Activated CD4-positive, alpha-beta T cell treated with anti-CD3 and anti-CD28 coated beads, Interleukin-2, amount 10 ng/mL, durations not matched to agents 7 days and 5 days (primary cell): ENCODE data around the gene GSTT2. TPM values are rescaled to one million over a fixed set of nuclear protein-coding genes. Genes with fewer than 3 reads are reported as not detected.
A peak's percentile ranks its signal among the peaks of the same experiment; 100 is the strongest.
"Not testable (repeated sequence)": the region's sequence is repeated elsewhere in the genome, so short reads cannot be mapped to it uniquely, and the experiment has no call there.

Source experiments
- CTCF ChIA-PET: fragments of 350-600 bp; sonication (Branson Sonifier 250); formaldehyde crosslinking; loops from one replicate; lab custom pipeline; 2021; ENCODE audit warnings: antibody characterized with exemption; lab: Charles Lee
- POLR2A ChIA-PET: fragments of 350-600 bp; sonication (Branson Sonifier 250); formaldehyde crosslinking; loops from one replicate; lab custom pipeline; 2021; ENCODE audit warnings: antibody characterized with exemption; lab: Charles Lee
- DNase-seq: peaks from one replicate; pipeline ENCODE4 v3.0.0-alpha.2; 2020
- H3K27ac Mint-ChIP-seq: one replicate; pipeline ENCODE4 v1.8.0; 2021; ENCODE audit warnings: mild to moderate bottlenecking, moderate library complexity, mixed read lengths
- H3K27me3 Mint-ChIP-seq: one replicate; pipeline ENCODE4 v1.8.0; 2021; ENCODE audit warnings: mixed read lengths
- H3K36me3 Mint-ChIP-seq: one replicate; pipeline ENCODE4 v1.8.0; 2021; ENCODE audit warnings: low read depth, mixed read lengths
- H3K4me1 Mint-ChIP-seq: one replicate; pipeline ENCODE4 v1.8.0; 2021; ENCODE audit warnings: mixed read lengths
- H3K4me3 Mint-ChIP-seq: one replicate; pipeline ENCODE4 v1.8.0; 2021; ENCODE audit warnings: mild to moderate bottlenecking, moderate library complexity, mixed read lengths
- H3K9me3 Mint-ChIP-seq: one replicate; pipeline ENCODE4 v1.8.0; 2021; ENCODE audit warnings: mixed read lengths
- total RNA-seq, 2 experiments: library from RNA; stranded (reverse); gene quantifications; one replicate each; pipeline ENCODE4 v1.2.3, GENCODE V29; 2021

The GSTT2 gene
- total RNA-seq, 2 experiments from 2014 or later = not detected

- H3K27ac Mint-ChIP-seq, H3K9me3 Mint-ChIP-seq, H3K4me3 Mint-ChIP-seq, H3K27me3 Mint-ChIP-seq, CTCF ChIA-PET, DNase-seq, H3K4me1 Mint-ChIP-seq, H3K36me3 Mint-ChIP-seq, POLR2A ChIA-PET: not testable (repeated sequence)
Measured at GRCh38 chr22:23961084-23961771, 18.7 kb upstream of the GSTT2 start, which contains the start of gene GSTT2B. TSS of gene GSTT2B (minus strand) at chr22:23961195. CDS start at chr22:23961131, 64 bp downstream.

DNA sequence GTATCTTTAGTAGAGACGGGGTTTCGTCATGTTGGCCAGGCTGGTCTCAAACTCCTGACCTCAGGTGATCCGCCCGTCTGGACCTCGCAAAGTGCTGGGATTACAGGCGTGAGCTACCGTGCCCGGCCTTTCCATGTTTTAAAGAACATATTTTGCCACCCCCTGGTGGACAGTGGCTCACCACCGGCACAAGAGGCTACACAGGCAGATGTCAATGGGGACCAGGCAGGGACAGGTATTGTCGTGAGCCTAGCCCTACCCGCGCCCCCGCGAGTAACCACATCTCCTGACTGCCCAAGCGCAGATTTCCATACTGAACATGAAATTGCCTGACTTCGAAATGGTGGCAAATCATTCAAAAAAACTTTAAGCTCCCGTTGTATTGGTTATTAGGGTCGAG, 13.8 kb upstream of the GSTT2 start:
- H3K27ac Mint-ChIP-seq, H3K4me3 Mint-ChIP-seq, H3K9me3 Mint-ChIP-seq, DNase-seq, CTCF ChIA-PET, POLR2A ChIA-PET, H3K27me3 Mint-ChIP-seq: not testable (repeated sequence)
- Mint-ChIP-seq H3K36me3 (peaks cover 18% of the 10 kb centered on the region), H3K4me1 (peaks cover 16% of the 10 kb centered on the region)

DNA sequence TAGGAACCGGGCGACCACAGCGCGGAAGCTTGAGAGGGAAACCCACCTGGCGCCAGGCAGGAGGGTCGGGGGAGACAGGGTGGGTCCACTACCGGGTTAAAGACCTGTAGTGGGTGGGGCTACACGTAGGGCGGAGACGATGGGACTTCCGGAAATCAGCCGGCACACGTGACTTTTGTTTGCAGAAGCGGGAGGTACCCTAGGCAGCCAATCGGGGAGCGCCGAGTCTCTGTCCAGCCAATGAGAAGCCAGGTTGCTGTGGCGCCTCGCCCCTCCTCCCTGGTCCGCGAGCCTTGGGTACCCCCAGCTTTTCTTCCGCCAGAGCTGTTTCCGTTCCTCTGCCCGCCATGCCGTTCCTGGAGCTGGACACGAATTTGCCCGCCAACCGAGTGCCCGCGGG, 13.4 kb upstream of the GSTT2 start, which contains the start of gene DDTL:
Gene DDTL (plus strand): TSS at position 321 of the 400 bp plus-strand sequence. CDS start 27 bp downstream, at position 348.
- DNase-seq, POLR2A ChIA-PET, H3K27ac Mint-ChIP-seq, H3K27me3 Mint-ChIP-seq, H3K4me3 Mint-ChIP-seq, CTCF ChIA-PET, H3K9me3 Mint-ChIP-seq: not testable (repeated sequence)
- Mint-ChIP-seq H3K36me3 (peaks cover 23% of the 10 kb centered on the region), H3K4me1 (peaks cover 20% of the 10 kb centered on the region)

GRCh38 chr22:23969071-23969470, 10.9 kb upstream of the GSTT2 start:
- DNase-seq = no peak
- CTCF ChIA-PET = no interaction called here
- H3K27ac Mint-ChIP-seq = no peak overlapping the region

DNA sequence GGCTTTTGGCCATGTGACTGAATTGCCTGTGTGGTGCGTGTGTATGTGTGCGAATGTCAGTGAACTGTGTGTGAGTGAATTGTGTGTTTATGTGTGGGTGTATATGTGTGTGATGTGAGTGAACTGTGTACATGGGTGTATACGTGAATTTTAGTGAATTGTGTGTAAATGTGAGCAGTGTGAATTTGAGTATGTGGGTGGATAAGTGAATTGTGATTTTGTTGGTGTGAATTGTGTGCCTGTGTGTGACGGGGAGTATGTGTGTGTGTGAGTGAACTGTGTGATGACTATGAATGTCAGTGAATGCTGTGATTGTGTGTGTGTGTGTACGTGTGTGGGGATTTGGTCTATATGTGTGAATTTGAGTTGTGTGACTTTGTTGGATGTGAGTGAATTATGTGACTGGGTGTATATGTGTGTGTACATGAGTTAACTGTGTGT, 9.7 kb upstream of the GSTT2 start:
- peaks cover 27% of the 10 kb centered on the region for H3K36me3 Mint-ChIP-seq
- H3K9me3 Mint-ChIP-seq = no peaks in the 10 kb centered on the region
- peak overlapping the region; percentile 0 for H3K4me3 Mint-ChIP-seq
- H3K27ac Mint-ChIP-seq = no peak overlapping the region
- H3K27me3 Mint-ChIP-seq = no peaks in the 10 kb centered on the region
- POLR2A ChIA-PET = no interaction called here
- no peak for DNase-seq
- CTCF ChIA-PET = no interaction called here
- peaks cover 25% of the 10 kb centered on the region for H3K4me1 Mint-ChIP-seq

More at GRCh38 chr22:23969071-23969470, 10.9 kb upstream of the GSTT2 start:
- Mint-ChIP-seq H3K4me1 (peaks cover 25% of the 10 kb centered on the region), H3K27me3 (no peaks in the 10 kb centered on the region), H3K9me3 (no peaks in the 10 kb centered on the region), H3K36me3 (peaks cover 27% of the 10 kb centered on the region), H3K4me3 (no peak overlapping the region)
- POLR2A ChIA-PET = no interaction called here

GRCh38 chr22:23970816-23971486, 9.0 kb upstream of the GSTT2 start:
- POLR2A ChIA-PET = no interaction called here
- CTCF ChIA-PET = interaction anchor here (1.2 to 1.4 kb wide), 2 partner anchors 44 to 77 kb away, joined by 3 read pairs; partner anchors contain the start of gene MIF
- DNase-seq = no peak
- Mint-ChIP-seq H3K4me3 (no peak overlapping the region), H3K36me3 (peaks cover 27% of the 10 kb centered on the region), H3K9me3 (no peaks in the 10 kb centered on the region), H3K4me1 (peaks cover 25% of the 10 kb centered on the region), H3K27ac (no peak overlapping the region), H3K27me3 (no peaks in the 10 kb centered on the region)

DNA sequence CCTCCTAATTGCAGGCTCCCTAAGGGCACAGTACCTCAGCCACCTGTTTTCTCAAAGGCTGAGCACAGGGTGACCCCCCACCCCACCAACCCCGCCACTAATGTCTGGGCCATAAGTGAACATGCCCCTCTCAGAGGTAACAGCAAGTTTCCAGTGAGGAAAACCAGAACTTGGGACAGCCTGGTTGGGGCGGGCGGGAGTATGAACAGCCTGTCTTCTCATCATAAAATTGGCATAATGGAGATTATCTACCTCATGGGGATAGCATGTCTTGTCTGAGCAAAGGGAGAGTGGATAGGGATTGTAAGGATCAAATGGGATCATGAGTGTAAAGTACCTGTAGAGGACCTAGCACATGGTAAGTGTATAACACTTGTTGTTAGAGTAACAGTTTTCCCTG, 8.0 kb upstream of the GSTT2 start:
- H3K27ac Mint-ChIP-seq, POLR2A ChIA-PET, DNase-seq, H3K9me3 Mint-ChIP-seq, H3K27me3 Mint-ChIP-seq: not testable (repeated sequence)
- H3K36me3 Mint-ChIP-seq = peaks cover 27% of the 10 kb centered on the region
- H3K4me3 Mint-ChIP-seq = peak overlapping the region; percentile 50
- peaks cover 25% of the 10 kb centered on the region for H3K4me1 Mint-ChIP-seq
- CTCF ChIA-PET = interaction anchor here (1.2 to 1.4 kb wide), 2 partner anchors 45 to 78 kb away, joined by 3 read pairs; partner anchors contain the start of gene MIF

DNA sequence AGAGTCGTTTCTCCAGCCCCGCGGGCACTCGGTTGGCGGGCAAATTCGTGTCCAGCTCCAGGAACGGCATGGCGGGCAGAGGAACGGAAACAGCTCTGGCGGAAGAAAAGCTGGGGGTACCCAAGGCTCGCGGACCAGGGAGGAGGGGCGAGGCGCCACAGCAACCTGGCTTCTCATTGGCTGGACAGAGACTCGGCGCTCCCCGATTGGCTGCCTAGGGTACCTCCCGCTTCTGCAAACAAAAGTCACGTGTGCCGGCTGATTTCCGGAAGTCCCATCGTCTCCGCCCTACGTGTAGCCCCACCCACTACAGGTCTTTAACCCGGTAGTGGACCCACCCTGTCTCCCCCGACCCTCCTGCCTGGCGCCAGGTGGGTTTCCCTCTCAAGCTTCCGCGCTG, 5.6 kb upstream of the GSTT2 start, which contains the start of gene DDT:
Gene DDT (minus strand): TSS at position 97 of the 400 bp plus-strand sequence. CDS start 27 bp downstream, at position 70.
- H3K4me3 Mint-ChIP-seq, CTCF ChIA-PET, H3K9me3 Mint-ChIP-seq: not testable (repeated sequence)

GRCh38 chr22:23974836-23975352, 5.0 kb upstream of the GSTT2 start:
- H3K27ac Mint-ChIP-seq, DNase-seq, H3K27me3 Mint-ChIP-seq, CTCF ChIA-PET, H3K4me3 Mint-ChIP-seq, H3K9me3 Mint-ChIP-seq, POLR2A ChIA-PET: not testable (repeated sequence)
- H3K4me1 Mint-ChIP-seq = peaks cover 18% of the 10 kb centered on the region
- peaks cover 19% of the 10 kb centered on the region for H3K36me3 Mint-ChIP-seq

More for the DNA sequence above, 5.6 kb upstream of the GSTT2 start, which contains the start of gene DDT:
- Mint-ChIP-seq H3K4me1 (peaks cover 21% of the 10 kb centered on the region), H3K36me3 (peaks cover 23% of the 10 kb centered on the region)
- H3K27ac Mint-ChIP-seq, POLR2A ChIA-PET, DNase-seq, H3K27me3 Mint-ChIP-seq: not testable (repeated sequence)

DNA sequence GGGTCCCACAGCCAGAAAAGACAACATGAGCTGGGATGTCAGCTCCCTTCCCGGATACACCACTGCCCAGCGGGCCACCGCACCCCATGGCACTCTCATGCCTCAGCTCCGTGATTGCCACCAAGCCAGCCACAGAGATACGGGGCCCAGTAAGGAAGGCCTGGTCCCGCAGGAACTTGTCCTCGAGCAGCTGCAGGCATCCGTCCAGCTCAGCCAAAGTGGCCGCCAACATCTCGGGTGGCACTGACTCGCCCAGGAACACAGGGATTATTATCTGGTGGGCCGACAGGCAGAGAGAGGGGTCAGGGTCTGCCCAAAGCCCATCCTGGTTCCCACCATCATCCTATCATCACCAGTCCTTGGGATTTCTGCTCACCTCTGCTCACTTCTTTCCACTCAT, 2.6 kb upstream of the GSTT2 start:
- H3K27ac Mint-ChIP-seq, CTCF ChIA-PET, H3K27me3 Mint-ChIP-seq, DNase-seq, H3K36me3 Mint-ChIP-seq, POLR2A ChIA-PET, H3K4me3 Mint-ChIP-seq, H3K4me1 Mint-ChIP-seq, H3K9me3 Mint-ChIP-seq: not testable (repeated sequence)

GRCh38 chr22:23980567-23980966, 633 bp downstream of the GSTT2 start:
- H3K27ac Mint-ChIP-seq, DNase-seq, H3K9me3 Mint-ChIP-seq, CTCF ChIA-PET, H3K27me3 Mint-ChIP-seq, H3K4me3 Mint-ChIP-seq, H3K4me1 Mint-ChIP-seq, H3K36me3 Mint-ChIP-seq, POLR2A ChIA-PET: not testable (repeated sequence)

DNA sequence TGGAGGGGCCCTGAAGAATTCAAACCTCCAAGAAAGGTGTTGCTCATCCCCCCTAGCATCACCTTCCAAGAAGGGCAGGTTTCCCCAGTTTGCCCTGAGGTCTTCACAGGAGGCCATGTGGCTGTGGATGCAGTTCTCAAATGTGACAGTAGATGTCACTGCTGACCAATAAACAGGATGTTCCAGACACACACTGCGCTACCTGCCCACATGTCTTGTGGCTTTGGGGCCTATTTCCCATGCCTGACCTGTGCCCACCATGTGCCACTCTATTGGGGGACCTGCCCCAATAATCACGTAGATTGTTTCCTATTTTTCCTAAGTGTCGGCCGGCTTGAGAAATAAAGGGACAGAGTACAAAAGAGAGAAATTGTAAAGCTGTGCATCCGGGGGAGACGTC, 4.5 kb downstream of the GSTT2 start:
- peaks cover 2% of the 10 kb centered on the region for H3K27me3 Mint-ChIP-seq
- H3K4me3 Mint-ChIP-seq = no peak overlapping the region
- peaks cover 1% of the 10 kb centered on the region for H3K36me3 Mint-ChIP-seq
- H3K9me3 Mint-ChIP-seq = no peaks in the 10 kb centered on the region
- POLR2A ChIA-PET = interaction anchor here (0.6 kb wide), 1 partner anchor 88 kb away, joined by 7 read pairs; no protein-coding TSS in a partner anchor
- no peak overlapping the region for H3K27ac Mint-ChIP-seq
- DNase-seq = peak; percentile 66
- H3K4me1 Mint-ChIP-seq = peaks cover 2% of the 10 kb centered on the region
- CTCF ChIA-PET = no interaction called here

DNA sequence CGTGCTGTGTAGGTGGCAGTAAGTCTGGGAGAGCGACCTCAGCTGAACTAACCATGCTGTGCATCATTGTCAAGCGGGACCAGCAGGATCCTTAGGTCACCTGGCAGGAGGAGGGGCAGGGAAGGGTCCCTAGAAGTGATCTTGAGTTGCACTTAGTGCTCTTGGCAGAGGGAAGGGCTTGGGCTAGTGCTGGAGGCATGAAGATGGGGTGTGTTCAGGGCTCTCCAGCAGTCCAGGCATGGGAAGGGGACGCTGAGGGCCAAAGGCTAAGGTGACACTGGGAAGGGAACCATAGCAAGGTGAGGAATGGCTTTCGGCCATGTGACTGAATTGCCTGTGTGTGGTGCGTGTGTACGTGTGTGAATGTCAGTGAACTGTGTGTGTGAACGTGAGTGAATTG, 6.2 kb downstream of the GSTT2 start:
- H3K4me3 Mint-ChIP-seq, H3K27me3 Mint-ChIP-seq, H3K36me3 Mint-ChIP-seq, H3K9me3 Mint-ChIP-seq, H3K4me1 Mint-ChIP-seq, H3K27ac Mint-ChIP-seq, DNase-seq, POLR2A ChIA-PET, CTCF ChIA-PET: not testable (repeated sequence)
